ENCODE data around the gene SENP7. TPM values are rescaled to one million over a fixed set of nuclear protein-coding genes. Genes with fewer than 3 reads are reported as not detected.

SENP7 gene
- total RNA-seq, 1 donor from 2014 or later = 48.0 TPM

GRCh38 chr3:101340591-101340990 is 172.4 kb downstream of the SENP7 start:
- Mint-ChIP-seq H3K36me3 (peaks cover 5% of the 10 kb centered on the region), H3K4me1 (no peaks in the 10 kb centered on the region), H3K27ac (no peak overlapping the region), H3K9me3 (no peaks in the 10 kb centered on the region), H3K27me3 (ENCODE audit: insufficient read depth, low read depth) (no peaks in the 10 kb centered on the region), H3K4me3 (no peak overlapping the region)
- H3K4me3 ChIP-seq = no peak overlapping the region
- no peaks in the 10 kb centered on the region for H4K20me1 ChIP-seq (ENCODE audit: low read depth)
- no peak overlapping the region for H3K27ac ChIP-seq
- no peaks in the 10 kb centered on the region for H3K79me2 ChIP-seq (ENCODE audit: low read depth)
- H3K4me2 ChIP-seq = no peak overlapping the region
- TF ChIP-seq EZH2phosphoT487 (IDR thresholded peaks at IDR 0.05) (no peak), EZH2 (IDR thresholded peaks at IDR 0.05) (no peak), CTCF (IDR thresholded peaks at IDR 0.05) (no peak)
- no peak overlapping the region for H2AFZ ChIP-seq (replicated peaks)
- H3F3A ChIP-seq (ENCODE audit: low read depth) = no peaks in the 10 kb centered on the region
- DNase-seq (ENCODE audit: low spot score) = no peak
- H3K9ac ChIP-seq = no peak overlapping the region
- no peaks in the 10 kb centered on the region for H3K27me3 ChIP-seq
- H3K4me1 ChIP-seq = no peaks in the 10 kb centered on the region
- H3K9me3 ChIP-seq (ENCODE audit: low read depth) = no peaks in the 10 kb centered on the region
- no peaks in the 10 kb centered on the region for H3K36me3 ChIP-seq

DNA sequence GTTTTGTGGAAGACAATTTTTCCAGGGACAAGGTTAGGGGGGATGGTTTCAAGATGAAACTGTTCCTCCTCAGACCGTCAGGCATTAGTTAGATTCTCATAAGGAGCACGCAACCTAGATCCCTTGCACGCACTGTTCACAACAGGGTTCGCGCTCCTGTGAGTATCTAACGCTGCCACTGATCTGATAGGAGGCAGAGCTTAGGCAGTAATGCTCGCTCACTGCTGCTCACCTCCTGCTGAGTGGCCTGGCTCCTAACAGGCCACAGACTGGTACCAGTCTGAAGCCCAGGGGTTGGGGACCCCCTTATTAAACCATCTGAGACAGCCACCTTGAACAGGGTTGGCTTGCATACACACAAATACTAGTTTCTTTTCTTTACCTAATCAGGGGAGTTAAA is 179.1 kb downstream of the SENP7 start:
- H3K27ac Mint-ChIP-seq = no peak overlapping the region
- H3K4me2 ChIP-seq = no peak overlapping the region
- H3K36me3 Mint-ChIP-seq = no peaks in the 10 kb centered on the region
- no peak overlapping the region for H3K4me3 ChIP-seq
- H3F3A ChIP-seq (ENCODE audit: low read depth) = no peaks in the 10 kb centered on the region
- no peaks in the 10 kb centered on the region for H3K27me3 ChIP-seq
- no peak overlapping the region for H2AFZ ChIP-seq (replicated peaks)
- DNase-seq (ENCODE audit: low spot score) = peak; percentile 36
- TF ChIP-seq CTCF (IDR thresholded peaks at IDR 0.05) (no peak), EZH2 (IDR thresholded peaks at IDR 0.05) (no peak), EZH2phosphoT487 (IDR thresholded peaks at IDR 0.05) (no peak)
- H3K4me1 ChIP-seq = no peaks in the 10 kb centered on the region
- H3K27ac ChIP-seq = no peak overlapping the region
- no peaks in the 10 kb centered on the region for H3K36me3 ChIP-seq
- H3K9me3 ChIP-seq (ENCODE audit: low read depth) = no peaks in the 10 kb centered on the region
- H3K4me3 Mint-ChIP-seq = no peak overlapping the region
- no peak overlapping the region for H3K9ac ChIP-seq
- H3K79me2 ChIP-seq (ENCODE audit: low read depth) = no peaks in the 10 kb centered on the region
- H3K9me3 Mint-ChIP-seq = no peaks in the 10 kb centered on the region
- no peaks in the 10 kb centered on the region for H3K4me1 Mint-ChIP-seq
- no peaks in the 10 kb centered on the region for H4K20me1 ChIP-seq (ENCODE audit: low read depth)
- H3K27me3 Mint-ChIP-seq (ENCODE audit: insufficient read depth, low read depth) = no peaks in the 10 kb centered on the region

GRCh38 chr3:101329016-101329673 is 183.9 kb downstream of the SENP7 start:
- Histone ChIP-seq H3K27ac (no peak overlapping the region), H3K9ac (no peak overlapping the region), H3F3A (ENCODE audit: low read depth) (no peaks in the 10 kb centered on the region), H3K4me2 (no peak overlapping the region), H3K9me3 (ENCODE audit: low read depth) (no peaks in the 10 kb centered on the region), H2AFZ (replicated peaks) (no peak overlapping the region), H3K36me3 (no peaks in the 10 kb centered on the region), H3K4me3 (no peak overlapping the region), H3K79me2 (ENCODE audit: low read depth) (no peaks in the 10 kb centered on the region), H4K20me1 (ENCODE audit: low read depth) (no peaks in the 10 kb centered on the region), H3K4me1 (no peaks in the 10 kb centered on the region), H3K27me3 (no peaks in the 10 kb centered on the region)
- no peaks in the 10 kb centered on the region for H3K36me3 Mint-ChIP-seq
- H3K4me1 Mint-ChIP-seq = no peaks in the 10 kb centered on the region
- no peaks in the 10 kb centered on the region for H3K9me3 Mint-ChIP-seq
- DNase-seq (ENCODE audit: low spot score) = no peak
- no peaks in the 10 kb centered on the region for H3K27me3 Mint-ChIP-seq (ENCODE audit: insufficient read depth, low read depth)
- TF ChIP-seq EZH2 (IDR thresholded peaks at IDR 0.05) (no peak), EZH2phosphoT487 (IDR thresholded peaks at IDR 0.05) (no peak), CTCF (IDR thresholded peaks at IDR 0.05) (no peak)
- H3K27ac Mint-ChIP-seq = no peak overlapping the region
- H3K4me3 Mint-ChIP-seq = no peak overlapping the region
